Measurements from ENCODE around the gene GMPPA.

Gene GMPPA

GRCh38 chr2:219470429-219470828 lies 28.3 kb upstream of the GMPPA start:
- TF ChIP-seq, protein P1, sequence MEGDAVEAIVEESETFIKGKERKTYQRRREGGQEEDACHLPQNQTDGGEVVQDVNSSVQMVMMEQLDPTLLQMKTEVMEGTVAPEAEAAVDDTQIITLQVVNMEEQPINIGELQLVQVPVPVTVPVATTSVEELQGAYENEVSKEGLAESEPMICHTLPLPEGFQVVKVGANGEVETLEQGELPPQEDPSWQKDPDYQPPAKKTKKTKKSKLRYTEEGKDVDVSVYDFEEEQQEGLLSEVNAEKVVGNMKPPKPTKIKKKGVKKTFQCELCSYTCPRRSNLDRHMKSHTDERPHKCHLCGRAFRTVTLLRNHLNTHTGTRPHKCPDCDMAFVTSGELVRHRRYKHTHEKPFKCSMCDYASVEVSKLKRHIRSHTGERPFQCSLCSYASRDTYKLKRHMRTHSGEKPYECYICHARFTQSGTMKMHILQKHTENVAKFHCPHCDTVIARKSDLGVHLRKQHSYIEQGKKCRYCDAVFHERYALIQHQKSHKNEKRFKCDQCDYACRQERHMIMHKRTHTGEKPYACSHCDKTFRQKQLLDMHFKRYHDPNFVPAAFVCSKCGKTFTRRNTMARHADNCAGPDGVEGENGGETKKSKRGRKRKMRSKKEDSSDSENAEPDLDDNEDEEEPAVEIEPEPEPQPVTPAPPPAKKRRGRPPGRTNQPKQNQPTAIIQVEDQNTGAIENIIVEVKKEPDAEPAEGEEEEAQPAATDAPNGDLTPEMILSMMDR (conservative IDR thresholded peaks at IDR 0.05): no peak
- no peak for TF ChIP-seq ZFX (IDR thresholded peaks at IDR 0.05)
- no peak overlapping the region for H3K27ac ChIP-seq

- H3K27ac ChIP-seq: no peak overlapping the region
- TF ChIP-seq, protein P1 (conservative IDR thresholded peaks at IDR 0.05): no peak
- TF ChIP-seq ZFX (IDR thresholded peaks at IDR 0.05): no peak
Measured at GRCh38 chr2:219471476-219472371, 27.0 kb upstream of the GMPPA start.

DNA sequence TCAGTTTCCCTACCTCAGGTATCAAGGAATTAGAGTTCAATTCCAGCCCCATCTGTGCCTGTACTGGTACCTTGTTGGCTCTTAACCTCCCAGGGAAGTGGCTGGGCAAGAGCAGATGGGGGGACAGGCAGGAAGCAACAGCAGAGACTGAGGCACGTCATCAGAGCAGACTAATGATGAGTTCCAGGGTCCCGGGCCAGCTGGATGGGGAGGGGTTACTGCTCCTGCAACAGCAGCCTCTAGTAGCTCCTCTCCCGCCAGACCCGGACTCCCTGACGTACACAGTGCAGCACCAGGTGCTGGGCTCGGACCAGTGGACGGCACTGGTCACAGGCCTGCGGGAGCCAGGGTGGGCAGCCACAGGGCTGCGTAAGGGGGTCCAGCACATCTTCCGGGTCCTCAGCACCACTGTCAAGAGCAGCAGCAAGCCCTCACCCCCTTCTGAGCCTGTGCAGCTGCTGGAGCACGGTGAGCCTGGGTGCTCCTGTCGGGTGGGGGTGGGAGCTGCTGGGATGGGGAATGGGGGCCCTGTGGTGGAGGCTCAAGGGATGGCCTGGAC lies 26.0 kb upstream of the GMPPA start:
- TF ChIP-seq, protein P1 (conservative IDR thresholded peaks at IDR 0.05): no peak
- no peak overlapping the region for H3K27ac ChIP-seq

DNA sequence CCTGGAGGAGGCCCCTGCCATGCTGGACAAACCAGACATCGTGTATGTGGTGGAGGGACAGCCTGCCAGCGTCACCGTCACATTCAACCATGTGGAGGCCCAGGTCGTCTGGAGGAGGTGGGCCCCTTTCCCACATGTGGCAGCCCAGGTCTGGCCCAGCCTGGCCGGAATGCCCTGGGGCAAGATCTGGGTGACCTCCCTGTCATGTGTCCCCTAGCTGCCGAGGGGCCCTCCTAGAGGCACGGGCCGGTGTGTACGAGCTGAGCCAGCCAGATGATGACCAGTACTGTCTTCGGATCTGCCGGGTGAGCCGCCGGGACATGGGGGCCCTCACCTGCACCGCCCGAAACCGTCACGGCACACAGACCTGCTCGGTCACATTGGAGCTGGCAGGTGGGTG lies 25.2 kb upstream of the GMPPA start:
- H3K27ac ChIP-seq: no peak overlapping the region
- TF ChIP-seq ZFX (IDR thresholded peaks at IDR 0.05): no peak
- TF ChIP-seq, protein P1 (conservative IDR thresholded peaks at IDR 0.05): no peak

GRCh38 chr2:219474285-219475060 lies 24.2 kb upstream of the GMPPA start:
- H3K27ac ChIP-seq: no peak overlapping the region
- TF ChIP-seq, protein P1 (conservative IDR thresholded peaks at IDR 0.05): no peak
- no peak for TF ChIP-seq ZFX (IDR thresholded peaks at IDR 0.05)

DNA sequence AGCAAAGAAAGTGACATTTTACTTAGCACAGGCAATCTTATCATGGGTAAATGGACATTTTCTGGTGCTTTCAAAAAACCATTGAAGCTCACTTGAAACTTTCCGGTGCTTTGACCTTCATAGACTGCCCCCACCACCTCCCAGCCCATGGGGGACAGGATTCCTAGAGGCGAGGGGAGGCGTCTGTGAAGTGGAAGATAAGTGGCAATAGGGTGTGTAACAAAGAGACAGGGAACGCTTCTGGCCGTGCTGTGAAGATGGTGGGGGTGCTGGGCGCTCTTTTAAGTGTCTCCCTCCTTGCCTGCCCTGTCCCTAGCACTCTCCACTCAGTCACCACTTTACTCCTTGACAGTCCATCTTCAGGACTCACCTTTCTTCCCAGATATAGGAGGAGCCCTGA lies 23.4 kb upstream of the GMPPA start:
- H3K27ac ChIP-seq: no peak overlapping the region
- TF ChIP-seq, protein P1 (conservative IDR thresholded peaks at IDR 0.05): no peak
